Choroid plexus epithelial cell (primary cell): ENCODE measurements around the gene NLGN1.

Experiments
- DNase-seq: peaks from one replicate; pipeline ENCODE4 v3.0.0-alpha.2; 2010; ENCODE audit warnings: low read depth
- H3K4me3 ChIP-seq: 2 replicates; pipeline ENCODE4 v1.5.1; 2011; ENCODE audit warnings: low read depth, mild to moderate bottlenecking, control low read depth, low read length, moderate library complexity
- TF ChIP-seq, protein P1 (sequence below): conservative IDR thresholded peaks from 2 replicates; pipeline ENCODE4 v1.5.1; 2011; ENCODE audit warnings: low read depth, mild to moderate bottlenecking, control low read depth, inconsistent platforms, low read length, moderate library complexity

Gene NLGN1

DNA sequence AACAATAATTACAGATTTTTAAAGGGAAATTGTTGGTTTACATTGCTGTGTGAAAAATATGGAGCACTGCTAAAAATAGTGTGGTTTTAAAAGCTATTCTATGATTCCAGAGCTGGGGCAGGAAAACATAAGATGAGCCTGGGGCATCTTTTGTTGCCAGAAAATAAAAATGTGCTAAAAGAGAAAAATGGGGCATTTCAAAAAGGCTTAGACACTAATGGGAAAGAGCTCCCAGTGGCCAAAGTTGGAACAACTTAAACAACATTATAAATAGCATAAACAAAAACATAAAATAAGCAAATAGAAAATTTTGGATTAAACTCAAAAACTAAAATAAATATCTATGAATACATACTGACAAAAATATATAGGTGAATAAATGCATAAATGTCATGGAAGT, 478.9 kb downstream of the NLGN1 start:
- H3K4me3 ChIP-seq, result no peak overlapping the region
- TF ChIP-seq, protein P1, sequence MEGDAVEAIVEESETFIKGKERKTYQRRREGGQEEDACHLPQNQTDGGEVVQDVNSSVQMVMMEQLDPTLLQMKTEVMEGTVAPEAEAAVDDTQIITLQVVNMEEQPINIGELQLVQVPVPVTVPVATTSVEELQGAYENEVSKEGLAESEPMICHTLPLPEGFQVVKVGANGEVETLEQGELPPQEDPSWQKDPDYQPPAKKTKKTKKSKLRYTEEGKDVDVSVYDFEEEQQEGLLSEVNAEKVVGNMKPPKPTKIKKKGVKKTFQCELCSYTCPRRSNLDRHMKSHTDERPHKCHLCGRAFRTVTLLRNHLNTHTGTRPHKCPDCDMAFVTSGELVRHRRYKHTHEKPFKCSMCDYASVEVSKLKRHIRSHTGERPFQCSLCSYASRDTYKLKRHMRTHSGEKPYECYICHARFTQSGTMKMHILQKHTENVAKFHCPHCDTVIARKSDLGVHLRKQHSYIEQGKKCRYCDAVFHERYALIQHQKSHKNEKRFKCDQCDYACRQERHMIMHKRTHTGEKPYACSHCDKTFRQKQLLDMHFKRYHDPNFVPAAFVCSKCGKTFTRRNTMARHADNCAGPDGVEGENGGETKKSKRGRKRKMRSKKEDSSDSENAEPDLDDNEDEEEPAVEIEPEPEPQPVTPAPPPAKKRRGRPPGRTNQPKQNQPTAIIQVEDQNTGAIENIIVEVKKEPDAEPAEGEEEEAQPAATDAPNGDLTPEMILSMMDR, result peak; percentile 33
- DNase-seq, result peak; percentile 17

DNA sequence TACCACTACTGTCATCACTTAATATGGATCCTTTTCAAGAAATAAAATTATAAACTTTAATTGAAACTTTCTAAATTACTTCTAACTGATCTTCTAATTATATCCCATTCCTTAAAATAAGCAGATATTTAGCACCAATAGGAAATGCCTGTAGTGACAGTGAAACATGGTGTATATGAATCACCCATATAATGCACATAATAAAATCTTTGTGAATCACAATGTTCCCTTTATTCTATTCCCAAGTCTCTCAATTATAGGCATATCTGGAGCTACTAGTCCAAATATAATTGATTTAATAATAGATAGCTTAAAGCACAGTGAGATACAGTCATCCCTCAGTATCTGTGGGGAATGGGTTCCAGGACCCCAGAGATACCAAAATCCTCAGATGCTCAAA, 490.3 kb downstream of the NLGN1 start:
- DNase-seq, result no peak
- TF ChIP-seq, protein P1, result no peak

DNA sequence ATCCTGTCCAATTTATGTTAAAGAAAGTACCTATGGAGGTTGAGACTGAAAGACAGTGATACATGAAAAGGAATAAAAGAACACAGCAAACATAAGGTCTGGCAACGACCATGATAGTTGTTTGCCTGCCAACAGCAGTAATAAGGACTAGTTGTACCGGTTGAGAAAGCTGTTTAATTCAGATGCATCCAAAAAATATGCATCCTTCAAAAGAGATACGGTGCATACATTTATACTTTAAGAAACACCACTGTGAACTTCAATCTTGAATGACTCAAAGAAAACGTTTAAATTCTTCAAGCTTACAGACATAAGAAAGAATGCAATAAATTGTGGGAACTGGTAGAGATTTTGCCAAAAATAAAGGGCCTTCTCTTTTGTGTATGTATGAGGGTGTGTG, 492.1 kb downstream of the NLGN1 start:
- no peak for DNase-seq
- TF ChIP-seq, protein P1, result no peak
- H3K4me3 ChIP-seq, result no peak overlapping the region

More for the DNA sequence above, 490.3 kb downstream of the NLGN1 start:
- H3K4me3 ChIP-seq, result no peak overlapping the region

DNA sequence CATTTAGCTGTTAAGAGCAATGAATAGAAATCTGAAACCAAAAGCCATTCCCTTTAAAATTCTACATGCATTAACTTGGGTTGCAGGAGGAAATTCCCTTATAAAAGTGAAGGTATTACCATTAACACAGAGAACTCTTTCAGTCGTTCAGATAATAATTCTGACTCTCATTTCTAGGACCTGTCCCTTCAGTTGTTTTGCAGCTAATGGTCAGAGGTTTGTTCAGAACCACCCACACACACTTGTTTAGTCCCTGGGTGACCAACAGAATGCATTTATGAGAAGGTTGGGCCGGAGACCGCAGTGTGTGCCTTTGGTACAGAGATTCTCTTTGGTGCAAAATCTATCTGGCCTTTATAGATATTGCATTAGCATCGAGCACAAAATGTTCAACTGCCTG, 492.5 kb downstream of the NLGN1 start:
- TF ChIP-seq, protein P1, result no peak
- no peak for DNase-seq
- H3K4me3 ChIP-seq, result no peak overlapping the region

DNA sequence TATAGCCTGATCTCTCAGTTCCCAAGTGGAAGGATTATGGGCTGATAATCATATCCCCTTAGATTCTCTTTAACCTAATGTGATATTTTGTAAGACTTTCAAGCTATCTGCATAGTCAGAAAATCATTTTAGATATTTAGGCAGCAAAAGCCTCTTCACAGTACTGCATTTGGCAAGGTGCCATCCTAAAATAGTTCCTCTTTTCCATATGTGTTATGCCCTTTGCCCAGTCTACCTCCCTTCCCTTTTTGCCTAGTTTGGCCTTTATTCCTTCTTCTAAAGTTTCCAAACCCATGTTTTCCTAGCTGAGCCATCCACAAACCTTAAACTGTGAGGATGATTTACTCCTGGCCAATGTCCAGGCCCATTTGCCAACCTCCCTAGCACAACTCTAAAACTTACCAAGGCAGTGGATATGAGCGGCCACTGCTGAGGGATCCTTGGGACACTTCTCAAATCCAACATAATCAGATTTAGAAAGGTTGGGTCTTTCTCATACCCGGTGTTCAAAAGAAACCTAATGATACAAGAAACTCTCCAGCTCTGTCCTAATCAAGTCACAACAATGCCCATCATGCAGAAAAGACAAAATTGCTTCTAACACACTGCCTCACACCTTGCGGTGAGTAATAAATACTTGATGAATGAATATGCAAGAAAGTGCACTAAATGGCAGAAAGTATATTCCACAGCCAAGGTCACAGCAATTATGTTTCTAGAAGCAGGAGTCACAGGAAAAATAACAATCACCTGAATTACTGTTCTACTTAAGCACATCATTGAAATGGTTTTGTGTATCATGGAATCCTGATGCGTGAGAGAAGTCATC, 493.9 kb downstream of the NLGN1 start:
- no peak overlapping the region for H3K4me3 ChIP-seq
- TF ChIP-seq, protein P1, result no peak
- DNase-seq, result no peak

DNA sequence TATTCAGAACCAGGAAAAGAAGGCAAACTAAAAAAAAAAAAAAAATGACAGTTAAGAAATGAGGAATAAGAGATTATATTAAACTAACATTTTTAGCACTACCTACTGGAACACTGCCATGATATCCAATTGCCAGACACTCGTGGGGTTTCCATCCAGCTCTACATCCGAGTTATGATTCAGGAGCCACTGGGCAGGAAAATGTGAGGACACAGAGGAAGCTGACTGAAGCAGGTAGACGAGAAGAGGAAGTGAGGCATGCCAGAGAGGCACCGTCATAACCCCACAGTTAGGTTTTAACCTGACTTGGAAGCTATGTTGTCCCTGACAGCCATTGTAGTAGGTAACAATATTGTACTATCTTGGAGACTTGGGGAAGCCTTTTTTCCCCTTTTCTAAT, 495.0 kb downstream of the NLGN1 start:
- no peak for DNase-seq
- no peak overlapping the region for H3K4me3 ChIP-seq
- TF ChIP-seq, protein P1, result no peak

DNA sequence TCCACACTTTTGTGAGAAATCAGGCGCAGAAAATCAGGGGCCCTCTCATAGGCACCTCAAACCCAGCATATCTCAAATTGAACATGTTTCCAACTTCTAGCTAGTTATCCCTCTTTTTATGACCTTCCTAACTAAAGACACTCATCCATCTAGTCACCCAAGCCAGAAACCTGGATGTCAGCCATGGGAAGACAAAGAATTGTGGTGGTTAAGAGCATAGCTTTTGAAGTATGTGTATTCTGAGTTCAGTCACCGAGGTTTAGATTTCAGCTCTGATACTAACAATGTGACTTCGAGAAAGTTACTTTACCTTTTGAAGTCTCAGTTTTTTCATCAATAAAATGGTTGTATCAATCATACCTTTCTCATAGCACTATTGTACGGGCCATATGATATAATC, 495.5 kb downstream of the NLGN1 start:
- DNase-seq, result no peak
- H3K4me3 ChIP-seq, result no peak overlapping the region
- TF ChIP-seq, protein P1, result no peak
